ENCODE measurements around the gene TSPAN18. TPM values are rescaled to one million over a fixed set of nuclear protein-coding genes. Genes with fewer than 3 reads are reported as not detected.

Gene TSPAN18
- total RNA-seq, 1 experiment from 2014 or later: not detected

DNA sequence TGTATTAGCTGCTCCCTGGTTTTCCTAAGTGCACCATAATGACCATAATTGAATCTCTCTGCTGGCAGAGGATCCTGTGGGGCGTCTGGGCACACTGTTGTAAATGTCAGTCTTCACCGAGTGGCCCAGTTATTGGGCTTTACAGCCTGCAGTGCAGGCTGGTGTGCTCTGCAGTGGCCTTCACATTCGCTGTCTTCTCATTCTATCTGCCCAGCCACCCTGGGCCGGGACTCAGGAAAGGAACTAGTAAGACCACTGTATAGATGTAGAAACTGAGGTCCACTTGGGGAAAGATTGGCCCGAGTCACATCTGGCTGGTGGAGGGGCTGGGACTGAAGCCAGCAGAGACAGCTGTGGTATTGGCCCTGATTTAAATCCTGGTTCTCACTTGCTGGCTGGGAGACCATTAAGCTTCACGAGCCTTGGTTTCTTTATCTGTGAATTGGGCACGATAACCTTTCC is 49.3 kb downstream of the TSPAN18 start:
- BruUV-seq (replicated peaks): no TSS peak
- no peaks in the 10 kb centered on the region for H3K4me1 ChIP-seq (ENCODE audit: insufficient read depth, low read length)
- H3K36me3 ChIP-seq (ENCODE audit: low read depth, low read length): no peaks in the 10 kb centered on the region
- no peaks in the 10 kb centered on the region for H3K9me2 ChIP-seq (replicated peaks; ENCODE audit: low read length)
- no peaks in the 10 kb centered on the region for H3F3A ChIP-seq (ENCODE audit: low read length, unreplicated experiment)
- no peak overlapping the region for H2AFZ ChIP-seq (ENCODE audit: low read length)
- no peak overlapping the region for H3K27ac ChIP-seq (ENCODE audit: low read length)
- H3K27me3 ChIP-seq (ENCODE audit: low read length): peaks cover 31% of the 10 kb centered on the region
- ChIA-PET POLR2A (ENCODE audit: unreplicated experiment) (no interaction called here), CTCF (no interaction called here)
- no peak for ATAC-seq
- no peak overlapping the region for H3K4me2 ChIP-seq (ENCODE audit: low read length)
- intact Hi-C loops (cut with micrococcal nuclease): no loop called here
- no peaks in the 10 kb centered on the region for H3K9me3 ChIP-seq (ENCODE audit: low read length)
- TF ChIP-seq EZH2 (IDR thresholded peaks at IDR 0.05; ENCODE audit: low read length, unreplicated experiment) (no peak), EZH2phosphoT487 (IDR thresholded peaks at IDR 0.05; ENCODE audit: borderline replicate concordance, low read length) (no peak)
- TF ChIP-seq, protein P1, sequence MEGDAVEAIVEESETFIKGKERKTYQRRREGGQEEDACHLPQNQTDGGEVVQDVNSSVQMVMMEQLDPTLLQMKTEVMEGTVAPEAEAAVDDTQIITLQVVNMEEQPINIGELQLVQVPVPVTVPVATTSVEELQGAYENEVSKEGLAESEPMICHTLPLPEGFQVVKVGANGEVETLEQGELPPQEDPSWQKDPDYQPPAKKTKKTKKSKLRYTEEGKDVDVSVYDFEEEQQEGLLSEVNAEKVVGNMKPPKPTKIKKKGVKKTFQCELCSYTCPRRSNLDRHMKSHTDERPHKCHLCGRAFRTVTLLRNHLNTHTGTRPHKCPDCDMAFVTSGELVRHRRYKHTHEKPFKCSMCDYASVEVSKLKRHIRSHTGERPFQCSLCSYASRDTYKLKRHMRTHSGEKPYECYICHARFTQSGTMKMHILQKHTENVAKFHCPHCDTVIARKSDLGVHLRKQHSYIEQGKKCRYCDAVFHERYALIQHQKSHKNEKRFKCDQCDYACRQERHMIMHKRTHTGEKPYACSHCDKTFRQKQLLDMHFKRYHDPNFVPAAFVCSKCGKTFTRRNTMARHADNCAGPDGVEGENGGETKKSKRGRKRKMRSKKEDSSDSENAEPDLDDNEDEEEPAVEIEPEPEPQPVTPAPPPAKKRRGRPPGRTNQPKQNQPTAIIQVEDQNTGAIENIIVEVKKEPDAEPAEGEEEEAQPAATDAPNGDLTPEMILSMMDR (conservative IDR thresholded peaks at IDR 0.05; ENCODE audit: low read depth, low read length): no peak
- DNase-seq: no peak
- no peak overlapping the region for H3K4me3 ChIP-seq (ENCODE audit: low read length)
- no peaks in the 10 kb centered on the region for H4K20me1 ChIP-seq (ENCODE audit: low read length)
- no peak overlapping the region for H3K9ac ChIP-seq (ENCODE audit: low read length)
- H3K79me2 ChIP-seq (ENCODE audit: low read length): no peaks in the 10 kb centered on the region

DNA sequence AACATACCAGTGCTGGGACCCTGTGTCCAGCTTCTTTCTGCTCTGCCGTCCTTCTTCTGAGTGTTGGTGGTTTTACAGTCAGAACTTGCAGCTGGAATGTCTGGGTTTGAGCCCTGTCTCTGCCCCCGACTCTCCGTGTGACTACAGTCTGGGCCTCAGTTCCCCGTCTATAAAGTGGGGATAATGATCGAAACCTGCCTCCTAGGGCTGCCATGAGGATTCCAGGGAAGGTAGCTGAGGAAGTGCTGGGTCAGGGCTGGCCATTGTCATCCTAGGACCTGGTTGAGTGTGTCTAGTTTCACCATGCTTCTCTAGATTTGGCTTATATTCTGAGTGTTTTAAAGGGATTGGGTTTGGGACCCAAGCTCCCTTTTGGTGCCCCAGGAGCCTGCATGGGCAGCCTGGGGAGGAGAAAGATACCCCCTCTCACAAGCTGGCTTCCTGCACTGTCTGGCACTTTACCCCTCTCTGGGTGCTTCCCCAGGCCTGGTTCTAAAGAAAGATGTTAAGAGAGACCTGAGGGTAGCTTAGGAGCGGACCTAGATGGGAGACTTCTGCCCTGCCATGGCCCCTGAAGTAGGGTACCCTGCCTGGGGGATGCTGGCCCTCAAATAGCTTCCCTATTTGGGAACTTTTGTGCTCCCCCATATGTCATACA is 49.9 kb downstream of the TSPAN18 start:
- POLR2A ChIA-PET (ENCODE audit: unreplicated experiment): no interaction called here
- Histone ChIP-seq H2AFZ (ENCODE audit: low read length) (no peak overlapping the region), H3K36me3 (ENCODE audit: low read depth, low read length) (no peaks in the 10 kb centered on the region), H3K27ac (ENCODE audit: low read length) (no peak overlapping the region), H3K9me2 (replicated peaks; ENCODE audit: low read length) (no peaks in the 10 kb centered on the region), H3K27me3 (ENCODE audit: low read length) (peaks cover 31% of the 10 kb centered on the region), H3K9ac (ENCODE audit: low read length) (no peak overlapping the region), H3K79me2 (ENCODE audit: low read length) (no peaks in the 10 kb centered on the region), H3K4me2 (ENCODE audit: low read length) (no peak overlapping the region), H3F3A (ENCODE audit: low read length, unreplicated experiment) (no peaks in the 10 kb centered on the region), H3K4me1 (ENCODE audit: insufficient read depth, low read length) (no peaks in the 10 kb centered on the region), H3K4me3 (ENCODE audit: low read length) (no peak overlapping the region), H4K20me1 (ENCODE audit: low read length) (no peaks in the 10 kb centered on the region), H3K9me3 (ENCODE audit: low read length) (no peaks in the 10 kb centered on the region)
- BruUV-seq (replicated peaks): no TSS peak
- no peak for TF ChIP-seq EZH2phosphoT487 (IDR thresholded peaks at IDR 0.05; ENCODE audit: borderline replicate concordance, low read length)
- TF ChIP-seq EZH2 (IDR thresholded peaks at IDR 0.05; ENCODE audit: low read length, unreplicated experiment): no peak
- TF ChIP-seq, protein P1 (conservative IDR thresholded peaks at IDR 0.05; ENCODE audit: low read depth, low read length): no peak
- no peak for ATAC-seq
- CTCF ChIA-PET: no interaction called here
- intact Hi-C loops (cut with micrococcal nuclease): no loop called here
- no peak for DNase-seq
